ENCODE data around the gene GGN.
"Not testable (repeated sequence)": the region's sequence is repeated elsewhere in the genome, so short reads cannot be mapped to it uniquely, and the experiment has no call there.

GGN gene

GRCh38 chr19:38361633-38362075 is 26.2 kb downstream of the GGN start:
- DNase-seq (ENCODE audit: low spot score): peak; percentile 95

- no peak for DNase-seq (ENCODE audit: low spot score)
These were observed 26.8 kb downstream of the GGN start for GRCh38 chr19:38360839-38361631.

- no peak for DNase-seq (ENCODE audit: low spot score)
These were observed 27.5 kb downstream of the GGN start for GRCh38 chr19:38360351-38360750.

- DNase-seq (ENCODE audit: low spot score): no peak
These were observed 28.4 kb downstream of the GGN start for GRCh38 chr19:38359242-38360021.

- no peak for DNase-seq (ENCODE audit: low spot score)
These were observed 29.8 kb downstream of the GGN start for GRCh38 chr19:38358071-38358470.

- DNase-seq (ENCODE audit: low spot score): no peak
These were observed 31.8 kb downstream of the GGN start for GRCh38 chr19:38355728-38356725.

GRCh38 chr19:38352611-38353010 is 35.2 kb downstream of the GGN start:
- DNase-seq (ENCODE audit: low spot score): no peak

- DNase-seq (ENCODE audit: low spot score): no peak
These were observed 35.9 kb downstream of the GGN start for GRCh38 chr19:38351865-38352395.

GRCh38 chr19:38350883-38351282 is 37.0 kb downstream of the GGN start:
- DNase-seq (ENCODE audit: low spot score): no peak

GRCh38 chr19:38346837-38347236 is 41.0 kb downstream of the GGN start:
- no peak for DNase-seq (ENCODE audit: low spot score)

- DNase-seq (ENCODE audit: low spot score): no peak
These were observed 46.9 kb downstream of the GGN start for GRCh38 chr19:38340927-38341326.

- not testable (repeated sequence) for DNase-seq (ENCODE audit: low spot score)
These were observed 48.8 kb downstream of the GGN start for GRCh38 chr19:38339011-38339410.

GRCh38 chr19:38337360-38337653 is 50.5 kb downstream of the GGN start:
- DNase-seq (ENCODE audit: low spot score): no peak

GRCh38 chr19:38336638-38337359 is 51.0 kb downstream of the GGN start:
- peak; percentile 91 for DNase-seq (ENCODE audit: low spot score)

- DNase-seq (ENCODE audit: low spot score): peak; percentile 89
These were observed 51.7 kb downstream of the GGN start for GRCh38 chr19:38335949-38336637.
